Neuronal stem cell (in vitro differentiated cells): Measurements from ENCODE around the gene HELZ.
"Not testable (repeated sequence)": the region's sequence is repeated elsewhere in the genome, so short reads cannot be mapped to it uniquely, and the experiment has no call there.

Source experiments
- DNase-seq: peaks from one replicate; pipeline ENCODE4 v3.0.0-alpha.2; 2013; ENCODE audit warnings: low spot score
- H2AFZ ChIP-seq: one replicate; pipeline ENCODE4 v1.6.1; 2013; ENCODE audit warnings: mild to moderate bottlenecking, low read length, inconsistent platforms
- H2AK5ac ChIP-seq: 2 replicates; pipeline ENCODE4 v1.6.1; 2013; ENCODE audit warnings: low read depth, mild to moderate bottlenecking, inconsistent platforms, low read length, moderate library complexity, mixed read lengths
- H2BK120ac ChIP-seq: 2 replicates; pipeline ENCODE4 v1.6.1; 2013; ENCODE audit warnings: low read depth, mild to moderate bottlenecking, inconsistent platforms, low read length, moderate library complexity, mixed read lengths
- H2BK12ac ChIP-seq: one replicate; pipeline ENCODE4 v1.6.1; 2013; ENCODE audit warnings: low read length, inconsistent platforms
- H2BK15ac ChIP-seq: 2 replicates; pipeline ENCODE4 v1.6.1; 2013; ENCODE audit warnings: mild to moderate bottlenecking, low read length, inconsistent platforms, mixed read lengths
- H2BK5ac ChIP-seq: one replicate; pipeline ENCODE4 v1.6.1; 2013; ENCODE audit warnings: inconsistent platforms, mild to moderate bottlenecking, low read length, moderate library complexity
- H3K14ac ChIP-seq: one replicate; pipeline ENCODE4 v1.6.1; 2013; ENCODE audit warnings: low read length, inconsistent platforms
- H3K18ac ChIP-seq: 2 replicates; pipeline ENCODE4 v1.6.1; 2013; ENCODE audit warnings: low read length, inconsistent platforms
- H3K23ac ChIP-seq: 2 replicates; pipeline ENCODE4 v1.6.1; 2013; ENCODE audit warnings: low read depth, mild to moderate bottlenecking, mixed read lengths, low read length, inconsistent platforms; ENCODE audit not compliant: poor library complexity
- H3K27ac ChIP-seq: replicated peaks from 3 replicates; pipeline ENCODE4 v1.5.1; 2013; ENCODE audit warnings: low read length, inconsistent platforms
- H3K27me3 ChIP-seq, 3 experiments: 2 replicates each; pipeline ENCODE4 v1.6.1; 2013; ENCODE audit warnings: low read length in 3 of 3, mild to moderate bottlenecking in 2 of 3, inconsistent platforms in 1 of 3, low read depth in 1 of 3, mixed read lengths in 1 of 3, moderate library complexity in 1 of 3; ENCODE audit not compliant: control insufficient read depth in 3 of 3, insufficient read depth in 3 of 3
- H3K36me3 ChIP-seq, 2 donors: replicated peaks in 1 of 2; 2 replicates each; pipeline ENCODE4 v1.6.1; 2013; ENCODE audit warnings: low read length in 2 of 2; ENCODE audit not compliant: control insufficient read depth in 2 of 2, insufficient read depth in 2 of 2
- H3K4ac ChIP-seq: 2 replicates; pipeline ENCODE4 v1.6.1; 2013; ENCODE audit warnings: inconsistent platforms, mild to moderate bottlenecking, low read length, moderate library complexity
- H3K4me1 ChIP-seq, 2 donors: 1 replicate in 1 of 2; 2 replicates in 1 of 2; pipeline ENCODE4 v1.6.1; 2013; ENCODE audit warnings: low read length in 2 of 2, low read depth in 1 of 2; ENCODE audit not compliant: control insufficient read depth in 2 of 2, insufficient read depth in 1 of 2
- H3K4me2 ChIP-seq: one replicate; pipeline ENCODE4 v1.6.1; 2013; ENCODE audit warnings: mild to moderate bottlenecking, low read length, inconsistent platforms; ENCODE audit not compliant: insufficient read depth, poor library complexity, severe bottlenecking
- H3K4me3 ChIP-seq, 2 donors: 2 replicates each; pipeline ENCODE4 v1.5.1; 2013; ENCODE audit warnings: low read length in 2 of 2, mild to moderate bottlenecking in 2 of 2, inconsistent platforms in 1 of 2, moderate library complexity in 1 of 2
- H3K79me1 ChIP-seq: one replicate; pipeline ENCODE4 v1.6.1; 2013; ENCODE audit warnings: low read depth, mild to moderate bottlenecking, inconsistent platforms, low read length, moderate library complexity
- H3K9ac ChIP-seq: one replicate; pipeline ENCODE4 v1.6.1; 2013; ENCODE audit warnings: mild to moderate bottlenecking, low read depth, low read length, inconsistent platforms; ENCODE audit not compliant: poor library complexity
- H3K9me3 ChIP-seq, 2 donors: replicated peaks in 1 of 2; 2 replicates each; pipeline versions ENCODE3 to v1.6.1; 2013; ENCODE audit warnings: low read length in 2 of 2, mild to moderate bottlenecking in 2 of 2, inconsistent platforms in 1 of 2, low read depth in 1 of 2, mixed read lengths in 1 of 2, moderate library complexity in 1 of 2; ENCODE audit not compliant: control insufficient read depth in 2 of 2, insufficient read depth in 1 of 2
- H4K8ac ChIP-seq: one replicate; pipeline ENCODE4 v1.6.1; 2013; ENCODE audit warnings: low read depth, mild to moderate bottlenecking, inconsistent platforms, low read length, moderate library complexity
- H4K91ac ChIP-seq: one replicate; pipeline ENCODE4 v1.6.1; 2013; ENCODE audit warnings: low read length, low read depth, mild to moderate bottlenecking, inconsistent platforms; ENCODE audit not compliant: poor library complexity
- WGBS, 2 donors: extraction: QIAGEN DNeasy Blood & Tissue Kit; methylation state at CpG; one replicate each; pipeline ENCODE4 v1.1.7; 2013; ENCODE audit warnings: missing lambda C conversion rate in 2 of 2, mixed read lengths in 1 of 2; ENCODE audit not compliant: insufficient read length in 2 of 2, insufficient replicate concordance in 1 of 2; ENCODE audit errors: extremely low coverage in 2 of 2; 5-methylcytosine and 5-hydroxymethylcytosine counted together

The HELZ gene

GRCh38 chr17:67289181-67289876 is 44.3 kb upstream of the HELZ start:
- Histone ChIP-seq H3K36me3 (no peaks in the 10 kb centered on the region), H2BK120ac (no peak overlapping the region), H4K91ac (no peak overlapping the region), H3K9ac (no peak overlapping the region), H3K27ac (no peak overlapping the region), H2AFZ (peak overlapping the region; percentile 90), H2BK5ac (no peak overlapping the region), H2BK15ac (no peak overlapping the region), H3K79me1 (no peaks in the 10 kb centered on the region), H3K14ac (no peak overlapping the region), H3K4me1 (no peaks in the 10 kb centered on the region), H3K18ac (no peak overlapping the region), H3K23ac (no peak overlapping the region), H2AK5ac (no peak overlapping the region), H3K4me3 (no peak overlapping the region), H4K8ac (no peak overlapping the region), H3K9me3 (no peaks in the 10 kb centered on the region), H3K4me2 (no peak overlapping the region), H3K4ac (no peak overlapping the region), H3K27me3 (no peaks in the 10 kb centered on the region), H2BK12ac (no peak overlapping the region)
- no peak for DNase-seq
- WGBS, 2 donors: no CpG with 5 or more reads among the region's 14 CpGs

- H3K4ac ChIP-seq, H2BK5ac ChIP-seq, H2AK5ac ChIP-seq, H3K27me3 ChIP-seq, H3K4me2 ChIP-seq, H2BK12ac ChIP-seq, H3K36me3 ChIP-seq, H4K91ac ChIP-seq, H3K9me3 ChIP-seq, H2AFZ ChIP-seq, H3K4me3 ChIP-seq, H2BK120ac ChIP-seq, H2BK15ac ChIP-seq, H4K8ac ChIP-seq, H3K4me1 ChIP-seq, H3K9ac ChIP-seq, H3K27ac ChIP-seq, H3K18ac ChIP-seq, H3K79me1 ChIP-seq, H3K23ac ChIP-seq, H3K14ac ChIP-seq, DNase-seq: not testable (repeated sequence)
- WGBS, 2 donors: no CpG with 5 or more reads among the region's 3 CpGs
These were observed 41.8 kb upstream of the HELZ start for GRCh38 chr17:67286826-67287225.

- H2AFZ ChIP-seq: no peak overlapping the region
- H3K27me3 ChIP-seq: no peaks in the 10 kb centered on the region
- H3K4me2 ChIP-seq: no peak overlapping the region
- no peak overlapping the region for H3K18ac ChIP-seq
- H2BK120ac ChIP-seq: no peak overlapping the region
- WGBS, 2 donors: no CpG with 5 or more reads among the region's 1 CpG
- H2BK15ac ChIP-seq: no peak overlapping the region
- no peak overlapping the region for H3K14ac ChIP-seq
- H3K4me3 ChIP-seq: no peak overlapping the region
- H3K36me3 ChIP-seq: no peaks in the 10 kb centered on the region
- no peak overlapping the region for H3K9ac ChIP-seq
- H4K8ac ChIP-seq: no peak overlapping the region
- H3K9me3 ChIP-seq: no peaks in the 10 kb centered on the region
- H2BK12ac ChIP-seq: no peak overlapping the region
- H3K79me1 ChIP-seq: no peaks in the 10 kb centered on the region
- no peak overlapping the region for H3K23ac ChIP-seq
- H4K91ac ChIP-seq: no peak overlapping the region
- H2BK5ac ChIP-seq: no peak overlapping the region
- H3K27ac ChIP-seq: no peak overlapping the region
- DNase-seq: no peak
- H2AK5ac ChIP-seq: no peak overlapping the region
- no peak overlapping the region for H3K4ac ChIP-seq
- H3K4me1 ChIP-seq: no peaks in the 10 kb centered on the region
These were observed 40.4 kb upstream of the HELZ start for GRCh38 chr17:67285360-67285759.

- Histone ChIP-seq H3K14ac (no peak overlapping the region), H3K9me3 (no peaks in the 10 kb centered on the region), H3K36me3 (no peaks in the 10 kb centered on the region), H2AFZ (no peak overlapping the region), H2BK12ac (no peak overlapping the region), H2BK15ac (no peak overlapping the region), H3K18ac (no peak overlapping the region), H3K23ac (no peak overlapping the region), H3K4me2 (no peak overlapping the region), H3K4me3 (no peak overlapping the region), H4K8ac (no peak overlapping the region), H3K9ac (no peak overlapping the region), H4K91ac (no peak overlapping the region), H3K4ac (no peak overlapping the region), H2BK5ac (no peak overlapping the region), H3K27ac (no peak overlapping the region), H3K79me1 (no peaks in the 10 kb centered on the region), H2AK5ac (no peak overlapping the region), H3K27me3 (no peaks in the 10 kb centered on the region), H3K4me1 (no peaks in the 10 kb centered on the region), H2BK120ac (no peak overlapping the region)
- no peak for DNase-seq
- WGBS, 2 donors: no CpG with 5 or more reads among the region's 5 CpGs
These were observed 38.9 kb upstream of the HELZ start for GRCh38 chr17:67283731-67284516.
